ENCODE measurements around the gene DCANP1.
A peak's percentile ranks its signal among the peaks of the same experiment; 100 is the strongest.

DCANP1 gene

DNA sequence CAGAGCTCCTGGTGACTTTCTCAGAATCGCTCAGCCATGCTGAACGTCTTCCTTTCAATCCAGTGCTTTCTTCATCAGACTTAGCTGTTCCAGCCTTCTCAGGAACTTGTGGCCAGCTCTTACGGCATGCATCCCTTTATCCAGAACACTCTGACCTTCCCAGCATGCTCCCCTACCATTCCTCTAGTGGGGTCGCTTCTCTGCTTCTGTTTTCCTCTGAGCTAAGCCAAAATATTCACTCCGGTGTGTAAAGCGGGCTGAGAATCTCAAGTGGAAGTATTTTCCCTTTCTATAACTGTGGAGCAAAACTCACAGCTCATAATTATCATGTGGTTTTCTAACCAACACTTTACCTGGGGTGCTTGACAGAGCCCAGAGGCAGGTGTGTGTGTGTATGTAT, 6.2 kb downstream of the DCANP1 start:
- DNase-seq, result no peak

DNA sequence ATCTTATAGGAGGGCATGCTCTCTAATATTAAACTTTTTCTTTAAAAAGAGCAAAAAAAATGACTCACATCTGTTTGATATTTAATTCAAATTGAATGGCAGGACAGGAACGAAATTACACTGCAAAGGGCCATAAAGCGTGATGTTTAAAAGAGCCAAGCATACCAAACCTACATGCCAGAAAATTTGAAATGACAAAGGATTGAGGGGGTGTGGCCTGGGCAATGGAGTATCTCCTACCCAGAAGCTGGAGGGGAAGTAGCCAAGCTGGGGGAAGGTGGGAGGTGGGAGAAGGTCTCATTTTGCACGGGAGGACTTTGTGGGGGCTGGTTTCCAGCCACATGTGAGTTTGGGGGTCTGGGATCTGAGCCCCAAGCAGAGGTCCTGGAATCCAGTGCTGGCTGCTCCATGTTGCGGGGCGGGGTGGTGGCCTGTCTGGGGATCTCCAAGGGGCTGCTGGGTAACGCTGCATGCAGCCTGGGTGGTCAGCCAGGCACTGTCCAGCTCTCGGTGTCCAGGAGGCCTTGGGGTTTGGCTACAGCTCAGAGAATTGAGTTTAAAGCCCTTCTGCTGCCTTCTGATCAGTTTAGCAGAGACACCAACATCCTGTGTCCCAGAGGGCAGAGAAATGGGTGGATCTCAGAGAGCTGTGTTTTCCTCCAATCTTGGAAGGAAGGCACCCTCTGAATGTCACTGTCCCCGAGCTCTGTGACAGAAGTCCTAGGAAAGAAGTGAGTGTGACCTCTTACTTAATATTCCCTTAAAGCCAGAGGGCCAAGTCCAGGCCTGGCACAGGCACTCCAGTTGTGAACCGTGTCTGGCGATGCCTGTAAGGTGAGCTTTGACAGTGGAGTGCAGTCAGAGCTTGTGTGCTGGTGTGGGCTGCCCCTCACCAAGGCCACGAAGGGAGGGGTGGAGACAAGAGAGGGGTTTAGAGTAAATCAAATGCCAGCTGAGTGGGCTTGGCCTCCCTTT, 7.6 kb downstream of the DCANP1 start:
- DNase-seq, result no peak

DNA sequence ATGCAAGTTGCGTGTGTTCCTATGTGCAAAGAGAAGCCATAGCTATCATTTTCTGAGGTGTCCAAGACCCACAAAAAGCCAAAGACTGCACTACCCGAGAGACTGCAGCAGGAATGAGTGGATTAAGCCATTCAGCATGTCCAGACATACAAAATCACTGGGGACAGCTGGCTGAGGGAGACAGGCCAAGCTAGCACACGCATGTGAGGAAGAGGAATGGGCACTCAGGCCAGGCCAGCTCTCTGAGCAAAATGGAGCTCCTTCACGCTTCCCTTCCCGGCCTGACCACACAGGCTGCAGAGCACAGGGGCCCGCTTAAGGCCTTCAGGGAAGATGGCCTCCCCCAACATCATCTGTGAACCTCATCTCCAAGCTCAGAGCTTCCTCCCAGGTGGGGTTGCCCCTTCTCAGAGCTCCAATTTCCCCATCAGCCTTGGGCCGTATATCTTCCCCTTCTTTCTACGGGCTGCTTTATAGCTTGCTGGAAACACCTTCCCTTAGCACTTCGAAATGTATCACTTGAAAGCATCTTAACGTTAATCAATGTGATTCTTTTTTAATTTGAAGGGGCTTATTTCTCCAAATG, 8.4 kb downstream of the DCANP1 start:
- no peak for DNase-seq

DNA sequence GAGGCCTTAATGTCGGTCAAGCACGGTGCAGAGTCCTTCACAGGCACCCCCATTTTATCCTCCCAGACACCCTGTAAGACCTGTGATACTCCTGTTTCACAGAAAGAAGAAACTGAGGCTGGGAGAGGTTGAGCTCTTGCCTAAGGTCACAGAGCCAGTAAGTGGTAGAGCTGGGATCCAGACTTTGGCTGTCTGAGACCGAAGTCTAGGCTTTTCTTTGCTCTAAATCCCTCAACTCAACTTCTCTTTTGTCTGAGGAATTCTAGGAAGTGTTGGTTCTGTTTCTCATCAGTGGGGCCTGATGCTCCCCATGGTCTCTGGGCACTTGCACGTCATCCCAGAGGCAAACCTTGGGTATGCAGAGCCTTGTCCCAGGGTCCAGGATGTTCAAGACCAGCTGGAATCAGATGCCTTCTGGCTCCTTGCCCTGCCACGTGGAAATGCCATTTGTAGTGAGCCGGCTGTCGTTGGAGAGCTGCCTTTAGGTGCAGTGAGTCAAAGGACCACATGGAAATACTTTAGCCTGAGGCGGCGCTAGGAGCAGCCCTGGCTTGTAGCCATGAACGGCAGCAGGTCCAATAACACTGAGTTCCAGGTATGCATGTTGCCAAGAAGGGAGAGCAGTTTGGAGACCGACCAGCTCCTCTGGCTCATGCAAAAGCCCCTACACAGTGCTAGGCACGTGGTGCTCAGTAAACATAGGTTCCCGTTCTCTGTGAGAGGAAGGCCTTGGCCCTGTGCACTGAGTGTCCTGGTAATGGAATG, 9.2 kb downstream of the DCANP1 start:
- DNase-seq, result no peak

DNA sequence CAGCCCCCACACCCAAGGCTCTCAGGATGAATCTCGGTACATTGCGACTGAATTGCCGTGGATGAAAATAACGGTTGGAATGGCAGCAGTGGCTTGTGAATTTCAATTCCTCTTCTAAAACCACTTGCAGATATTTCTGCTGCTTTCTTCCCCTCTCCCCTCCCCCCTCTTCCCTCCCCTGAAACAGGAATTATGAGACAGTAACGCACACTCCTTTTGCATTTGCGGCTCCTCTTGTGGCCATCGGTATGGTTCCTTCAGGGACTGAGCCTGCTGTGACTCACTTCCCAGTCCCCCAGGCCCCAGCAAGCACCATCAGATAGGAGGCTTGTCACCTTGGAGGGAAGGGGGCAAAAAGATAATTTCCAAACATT, 9.7 kb downstream of the DCANP1 start:
- DNase-seq, result peak; percentile 5

DNA sequence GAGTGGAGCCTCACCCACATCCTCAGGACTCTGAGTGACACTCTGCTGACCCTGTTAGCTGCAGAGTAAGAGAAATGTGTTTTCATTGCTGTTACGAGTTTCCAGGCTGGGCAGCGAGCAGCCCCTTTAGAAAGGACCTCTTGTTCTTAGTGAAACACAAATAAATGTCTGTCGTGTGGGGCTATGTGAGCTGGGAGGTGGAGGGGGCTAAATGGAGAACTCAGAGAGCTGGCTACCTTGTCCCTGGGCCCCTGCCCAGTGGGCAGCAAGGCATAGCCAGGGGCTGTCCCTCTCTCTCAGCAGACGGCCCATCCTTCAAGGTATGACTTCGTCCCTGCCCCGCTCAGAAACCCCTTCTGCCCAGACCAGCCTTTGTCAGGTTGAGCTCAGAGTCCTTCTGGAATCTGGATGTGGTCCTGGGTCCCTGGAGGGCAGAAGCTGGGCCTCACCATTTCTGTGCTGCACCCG, 10.2 kb downstream of the DCANP1 start:
- DNase-seq, result no peak

DNA sequence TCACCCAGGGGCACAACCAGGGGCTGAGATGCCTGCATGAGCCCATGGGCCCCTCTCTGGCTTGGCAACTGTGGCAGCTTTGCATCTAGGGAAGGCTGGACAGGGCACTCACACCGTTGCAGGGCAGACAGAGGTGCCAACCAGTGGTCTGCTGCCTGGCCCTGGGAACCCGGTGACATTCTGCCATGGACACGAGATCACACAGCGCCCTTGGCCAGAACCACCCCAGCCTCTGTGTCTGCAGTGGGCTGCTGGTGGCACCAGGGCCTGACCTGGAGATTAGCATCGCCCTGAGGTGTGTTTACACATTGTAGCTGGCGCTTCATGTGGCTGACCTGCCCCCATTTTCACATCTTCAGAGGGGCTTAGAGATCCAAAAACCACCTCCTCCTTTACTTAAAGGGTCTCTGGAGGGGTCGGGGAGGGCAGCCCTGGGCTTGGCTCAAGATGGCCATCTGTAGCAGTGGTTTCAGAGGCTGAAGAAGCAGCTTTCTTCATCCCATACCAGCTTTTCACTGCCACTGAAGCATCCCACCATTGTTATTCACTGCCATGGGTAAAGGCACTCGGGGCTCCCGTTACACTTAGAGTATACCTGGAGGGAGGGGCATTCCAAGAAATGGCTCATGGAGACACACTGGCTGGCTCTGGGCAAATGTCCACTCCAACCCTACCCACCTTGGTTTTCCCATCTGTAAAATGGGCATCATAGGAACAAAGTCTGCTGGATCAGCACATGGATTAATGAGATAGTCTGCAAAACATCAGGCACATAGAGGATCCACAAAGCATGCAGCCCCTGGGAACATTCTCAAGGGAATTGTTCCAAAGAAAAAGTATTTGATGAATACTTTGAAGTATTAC, 11.4 kb downstream of the DCANP1 start:
- no peak for DNase-seq

DNA sequence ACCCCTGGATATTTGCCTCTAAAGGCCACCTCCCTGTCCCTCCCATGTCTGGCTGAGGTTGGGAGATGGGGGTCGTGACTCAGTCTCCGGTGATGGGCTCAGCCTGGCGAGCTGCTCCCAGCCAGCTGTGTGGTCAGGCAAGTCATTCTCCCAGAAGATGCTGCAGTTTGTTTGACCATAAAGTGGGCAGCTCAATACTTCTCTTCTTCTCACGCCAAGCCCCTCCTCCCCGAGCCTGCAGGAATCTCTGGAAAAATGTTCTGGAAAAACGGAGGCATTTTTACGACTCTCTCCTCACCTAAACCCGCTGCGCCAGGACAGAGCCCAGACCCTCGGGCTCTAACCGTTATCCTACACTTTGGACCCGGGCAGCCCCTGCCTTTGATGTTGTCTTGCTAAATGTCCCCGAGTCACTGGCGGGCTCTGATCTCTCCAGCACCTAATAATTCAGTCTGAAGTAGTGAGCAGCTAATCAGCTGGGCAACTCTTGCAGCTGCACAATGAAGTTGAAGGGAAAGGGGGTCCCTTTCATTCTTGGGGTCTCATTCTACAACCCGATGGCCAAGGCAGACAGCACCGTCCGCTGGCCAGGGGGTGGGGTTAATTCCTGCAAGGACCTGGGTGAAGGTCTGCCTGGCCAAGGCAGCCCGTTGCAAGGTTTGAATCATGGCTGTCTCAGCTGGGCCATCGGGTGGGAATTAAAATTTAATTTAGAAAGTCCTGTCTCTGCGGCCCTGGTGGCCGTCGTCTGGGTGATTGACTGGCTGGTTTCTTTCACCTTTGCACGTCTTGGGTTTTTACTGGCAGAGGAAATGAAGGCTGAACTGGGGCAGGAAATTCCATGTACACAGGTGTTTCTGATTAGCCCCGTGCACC, 12.3 kb downstream of the DCANP1 start:
- no peak for DNase-seq

DNA sequence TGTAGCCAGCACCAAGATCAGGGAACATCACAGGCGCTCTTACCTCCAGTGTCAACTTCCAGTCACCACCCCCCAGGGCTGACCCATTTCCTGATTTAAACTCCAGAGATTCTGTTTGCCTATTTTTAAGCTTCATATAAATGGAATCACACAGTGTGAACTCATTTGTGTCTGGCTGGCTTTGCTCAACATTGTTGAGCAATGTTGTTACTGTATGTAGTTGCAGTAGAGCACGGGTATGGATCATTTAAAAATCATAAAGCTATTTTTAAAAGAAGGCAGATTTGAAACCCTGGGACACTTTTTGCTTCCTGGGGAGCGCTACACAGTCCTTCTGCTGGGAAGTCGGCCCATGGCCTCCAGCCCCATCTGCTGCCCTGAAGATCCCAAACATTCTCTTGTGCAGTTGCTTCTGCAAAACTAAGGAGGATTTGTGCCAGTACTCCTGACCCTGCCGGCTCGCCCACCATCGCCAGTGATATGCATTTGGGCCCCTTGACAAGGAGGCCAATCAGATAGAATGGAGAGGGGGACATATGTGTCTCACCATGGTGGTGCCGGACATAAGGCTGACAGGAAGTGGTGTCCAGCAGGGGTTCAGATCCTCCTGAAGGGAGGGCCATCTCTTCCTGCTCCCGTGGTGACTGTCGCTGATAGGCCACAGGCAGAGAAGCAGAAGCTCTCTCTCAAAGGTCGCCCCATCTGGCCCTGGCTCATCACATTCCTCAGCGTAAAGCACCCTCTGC, 13.3 kb downstream of the DCANP1 start:
- no peak for DNase-seq

DNA sequence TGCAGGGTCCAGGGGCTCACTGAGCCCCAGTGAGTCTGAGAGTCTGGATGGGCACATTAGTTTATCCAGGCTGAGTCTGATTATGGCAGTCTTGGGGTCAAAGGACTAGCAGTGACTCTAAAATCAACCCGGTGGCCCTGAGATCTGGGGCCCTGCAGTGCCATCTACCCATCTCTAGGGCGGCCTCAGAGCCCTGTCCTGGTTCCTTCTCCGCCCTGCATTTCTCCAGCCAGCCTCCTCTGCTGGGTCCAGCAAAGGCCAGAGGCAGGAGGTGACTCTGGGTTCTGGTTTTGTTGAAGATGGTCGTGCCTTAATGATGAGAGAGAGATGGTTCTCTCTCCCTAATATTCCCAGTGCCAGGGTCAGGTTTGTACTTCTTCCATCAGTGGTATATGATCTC, 15.0 kb downstream of the DCANP1 start:
- no peak for DNase-seq

DNA sequence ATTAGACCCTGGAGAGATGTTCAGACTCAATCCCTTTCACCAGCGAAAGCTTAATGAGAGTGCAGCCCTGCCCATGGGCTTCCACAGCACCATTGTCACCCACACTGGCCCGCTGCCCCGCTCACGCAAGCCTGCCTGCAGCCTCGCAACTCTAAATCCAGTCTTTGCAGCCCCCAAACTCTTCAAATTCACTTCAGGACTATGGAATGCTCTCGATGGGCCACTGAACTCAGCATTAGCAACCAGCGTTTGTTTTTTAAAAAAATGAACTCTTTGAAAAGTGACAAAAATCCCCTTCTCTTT, 17.1 kb downstream of the DCANP1 start:
- no peak for DNase-seq

DNA sequence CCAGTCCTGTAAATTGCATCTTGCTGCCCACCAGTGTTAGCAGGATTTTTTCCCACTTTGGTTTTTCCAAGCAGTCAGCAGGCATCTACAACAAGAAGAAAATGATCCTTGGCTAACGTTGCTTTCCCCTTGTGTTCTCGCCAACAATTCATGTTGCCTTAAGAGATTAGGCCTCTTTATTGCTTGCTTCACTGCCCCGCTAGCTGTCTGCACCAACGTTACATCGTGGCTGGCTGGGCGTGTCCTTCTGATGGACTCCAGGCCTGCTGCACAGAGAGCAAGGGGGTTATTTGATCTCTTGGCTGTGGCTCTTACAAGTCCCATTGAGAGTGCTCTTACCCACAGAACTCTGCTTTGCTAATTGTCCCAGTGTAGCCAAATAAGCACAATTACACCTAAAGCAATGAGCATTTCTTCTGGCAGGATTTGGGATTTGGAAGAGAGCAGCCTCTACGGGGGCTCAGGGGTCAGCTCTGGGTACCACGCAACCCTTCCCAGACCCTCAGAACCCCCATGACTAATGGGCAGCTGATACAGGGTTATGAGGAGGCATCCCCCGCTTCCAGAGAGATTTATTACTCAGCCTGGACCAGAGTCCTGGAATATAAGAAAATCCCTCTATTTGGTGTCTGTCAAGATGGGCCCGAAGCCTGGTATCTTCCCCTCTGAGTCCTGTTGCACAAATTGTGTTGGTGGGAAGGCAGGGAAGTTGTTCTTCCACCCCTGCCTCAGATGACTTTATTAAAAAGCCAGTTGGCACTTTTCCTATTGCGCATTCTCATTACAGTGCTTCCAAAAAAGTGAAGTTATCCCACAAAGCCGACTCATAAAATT, 17.6 kb downstream of the DCANP1 start:
- DNase-seq, result no peak

DNA sequence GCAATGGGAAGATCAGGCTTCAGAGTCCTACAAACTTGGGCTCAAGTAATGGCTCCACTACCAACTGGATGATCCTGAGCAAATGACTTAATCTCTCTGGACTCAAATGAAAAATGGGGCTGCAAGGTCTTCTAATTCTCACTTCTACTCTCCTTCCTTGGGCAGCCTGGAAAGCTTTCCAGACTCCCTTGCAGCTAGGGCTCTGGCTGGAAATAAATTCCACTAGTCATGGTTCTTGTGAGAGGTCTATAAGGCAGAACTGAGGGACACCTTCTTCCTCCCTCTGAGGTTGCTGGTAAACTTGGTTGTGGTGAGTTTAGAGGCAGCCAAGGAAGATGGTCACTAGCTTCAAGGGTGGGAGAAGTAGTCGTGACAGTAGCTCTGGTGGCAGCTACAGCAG, 18.6 kb downstream of the DCANP1 start:
- DNase-seq, result no peak

DNA sequence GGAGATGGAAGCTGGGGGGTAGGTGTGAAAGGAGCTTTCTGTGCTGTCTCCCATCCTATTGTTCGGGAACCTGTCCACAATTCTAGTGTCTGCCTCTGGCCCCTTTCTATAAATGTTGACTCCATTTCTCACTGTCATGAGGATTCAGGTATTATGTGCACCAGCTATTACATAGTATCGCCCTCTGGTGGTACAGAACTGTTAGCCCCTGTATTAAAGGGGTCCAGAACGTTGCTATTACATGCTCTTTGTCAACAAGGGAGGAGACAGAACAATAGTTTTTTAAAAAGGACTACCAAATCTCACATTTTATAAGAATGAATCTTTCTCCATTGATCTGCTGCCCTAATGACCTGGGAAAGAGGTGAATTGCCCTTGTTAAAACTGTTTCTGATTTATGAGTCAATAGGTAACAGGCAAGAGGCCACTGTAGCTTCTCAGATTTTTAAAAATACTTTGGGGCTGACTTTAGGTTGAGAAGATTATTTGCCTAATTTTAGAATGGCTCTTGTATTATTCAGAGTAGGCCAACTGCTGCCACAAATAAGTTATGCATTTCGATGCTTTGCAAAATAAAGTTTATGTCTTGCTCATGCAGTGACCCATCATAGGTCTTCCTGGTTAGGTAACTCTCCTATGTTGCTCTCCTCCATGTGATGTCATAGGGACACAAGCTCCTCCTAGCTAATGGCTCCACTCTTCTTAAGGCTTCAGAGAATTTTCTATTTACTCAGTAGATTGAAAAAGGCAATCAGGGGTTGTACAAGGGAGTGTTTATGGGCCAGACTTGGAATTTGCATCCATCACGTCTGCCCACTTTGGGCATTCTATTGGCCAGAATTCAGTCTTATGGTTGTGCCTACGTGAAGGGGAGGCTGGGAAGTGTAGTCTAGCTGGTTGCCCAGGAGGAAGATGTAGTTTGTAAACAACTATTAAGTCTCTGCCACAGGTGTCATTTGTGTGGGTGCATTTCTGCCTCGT, 20.8 kb downstream of the DCANP1 start:
- DNase-seq, result peak; percentile 54

DNA sequence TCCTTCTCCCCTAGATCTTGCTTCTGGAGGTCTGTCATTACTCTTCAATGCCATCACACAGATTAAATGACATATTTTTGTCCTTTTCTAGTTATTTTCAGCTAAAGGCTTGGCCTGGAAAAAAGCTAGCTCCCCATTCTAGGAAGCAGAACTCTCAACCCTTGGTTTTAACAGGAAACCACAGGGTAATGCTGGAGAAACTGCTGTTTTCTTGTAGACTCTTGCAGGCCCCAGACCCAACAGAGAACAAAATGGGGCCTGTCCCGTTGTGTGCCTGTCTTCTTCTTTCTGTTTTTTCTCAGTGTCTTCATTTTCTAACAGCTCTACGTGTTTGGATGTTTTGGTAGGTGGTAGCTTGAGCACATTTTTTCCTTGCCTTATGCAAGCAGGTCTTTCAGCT, 21.5 kb downstream of the DCANP1 start:
- no peak for DNase-seq

DNA sequence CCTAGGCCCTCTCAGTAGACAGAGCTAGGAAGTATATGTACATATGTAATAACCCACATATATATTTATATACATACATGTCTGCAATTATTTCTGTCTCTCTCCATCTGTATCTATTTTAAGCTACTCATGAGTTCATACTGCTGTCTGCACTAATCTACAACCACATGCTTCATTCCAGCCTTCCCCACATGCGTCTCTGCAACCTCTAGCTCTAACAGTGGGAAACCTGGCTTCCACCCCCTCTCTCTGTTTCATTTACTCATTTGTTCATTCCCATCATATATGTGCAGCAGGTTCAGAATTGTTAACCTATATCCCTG, 23.3 kb downstream of the DCANP1 start:
- DNase-seq, result no peak

DNA sequence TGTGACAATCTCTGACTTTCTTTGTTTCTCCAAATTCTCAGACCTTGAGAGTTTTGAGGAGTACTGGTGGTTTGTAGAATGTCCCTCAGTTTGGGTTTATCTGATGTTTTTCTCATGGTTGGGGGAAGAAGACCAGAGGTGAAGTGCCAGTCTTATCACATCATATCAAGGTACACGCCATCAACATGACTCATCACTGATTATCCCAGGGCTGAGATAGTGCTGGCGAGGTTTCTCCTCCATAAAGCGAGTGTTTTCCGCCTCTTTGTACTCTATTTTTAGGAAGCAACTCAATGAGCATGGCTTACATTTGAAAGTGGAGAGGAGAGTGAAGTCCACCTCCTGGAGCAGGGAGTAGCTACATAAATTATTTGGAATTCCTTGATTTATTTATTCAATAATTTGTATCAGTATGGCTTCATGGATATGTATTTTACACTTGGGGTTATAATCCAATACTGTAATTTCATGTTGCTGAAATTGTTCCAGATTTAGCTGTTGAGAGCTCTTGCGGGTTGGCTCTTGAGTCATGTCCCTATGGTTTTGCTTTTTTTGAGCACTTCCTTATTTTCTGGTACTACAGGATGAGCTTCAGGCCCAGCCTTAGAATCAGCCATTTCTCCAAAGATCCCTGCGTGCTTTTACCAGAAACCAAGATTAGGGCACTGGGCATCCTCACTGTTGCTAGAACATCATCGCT, 23.9 kb downstream of the DCANP1 start:
- no peak for DNase-seq

DNA sequence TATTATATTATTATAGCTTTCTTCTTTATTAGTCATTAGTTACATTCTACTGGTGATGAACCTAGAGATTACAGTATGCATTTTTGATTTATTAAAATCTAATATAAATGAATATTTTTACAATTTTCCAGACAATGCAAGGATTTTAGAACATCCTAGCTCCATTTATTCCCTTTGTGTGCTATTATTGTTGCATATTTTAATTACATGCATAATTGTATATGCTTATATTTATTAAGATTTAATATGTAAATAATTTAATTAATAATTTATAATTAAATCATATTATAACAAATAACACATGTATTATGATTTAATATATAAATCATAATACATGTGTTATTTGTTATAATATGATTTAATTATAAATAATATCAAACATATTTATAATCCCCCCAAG, 24.7 kb downstream of the DCANP1 start:
- no peak for DNase-seq

All from CD4-positive, alpha-beta T cell treated with Interleukin-10 for 1 hour (primary cell).